ENCODE measurements around the gene ATG9A. TPM values are rescaled to one million over a fixed set of nuclear protein-coding genes. Genes with fewer than 3 reads are reported as not detected.

ATG9A gene
- total and polyA plus RNA-seq, 9 of the 15 experiments (the other 6 are each of a cell fraction or from before 2014, with no cell fraction given), result 0.25 to 65.6 (median 23.4) TPM

GRCh38 chr2:219206328-219207133 lies 22.9 kb downstream of the ATG9A start, which contains the start of gene ZFAND2B (continued):
- TF ChIP-seq TAF1 (IDR thresholded peaks at IDR 0.05; ENCODE audit: control insufficient read depth, extremely low read depth, insufficient read depth, low read length, severe bottlenecking) (peak; percentile 87), BRCA1 (IDR thresholded peaks at IDR 0.05) (no peak), BRCA1 (CRISPR knock-in tag; IDR thresholded peaks at IDR 0.05) (no peak), ZNF655 (CRISPR knock-in tag; IDR thresholded peaks at IDR 0.05) (no peak), KDM5B (IDR thresholded peaks at IDR 0.05; ENCODE audit: insufficient replicate concordance, low read depth, low read length) (peak; percentile 91), IRF2 (CRISPR knock-in tag; IDR thresholded peaks at IDR 0.05) (no peak), CREM (IDR thresholded peaks at IDR 0.05; ENCODE audit: low read depth) (peak; percentile 89), ZNF79 (CRISPR knock-in tag; IDR thresholded peaks at IDR 0.05; ENCODE audit: low read depth) (no peak), NR1H2 (CRISPR knock-in tag; IDR thresholded peaks at IDR 0.05) (no peak), ATF2 (CRISPR knock-in tag; IDR thresholded peaks at IDR 0.05) (no peak), ZNF780A (CRISPR knock-in tag; IDR thresholded peaks at IDR 0.05) (no peak), LEF1 (IDR thresholded peaks at IDR 0.05) (no peak), DPF2 (IDR thresholded peaks at IDR 0.05) (0 out of 2 replicates have a peak, but pooled peaks have one; percentile 28), SUPT5H (IDR thresholded peaks at IDR 0.05) (peak; percentile 88), CREB1 (IDR thresholded peaks at IDR 0.05) (peak; percentile 83), CREB1 (CRISPR knock-in tag; IDR thresholded peaks at IDR 0.05) (peak; percentile 64; the same call in 1 of the 2 replicates), E2F6 (IDR thresholded peaks at IDR 0.05; ENCODE audit: borderline replicate concordance in 1 of 2, extremely low read depth in 1 of 2, insufficient read depth in 1 of 2, insufficient read length in 1 of 2, low read depth in 1 of 2, low read length in 1 of 2, poor library complexity in 1 of 2, severe bottlenecking in 1 of 2) (peak in 1 of 2 experiments; percentile 32), POLR2B (IDR thresholded peaks at IDR 0.05; ENCODE audit: low read depth, partially characterized antibody) (peak; percentile 87), NBN (IDR thresholded peaks at IDR 0.05; ENCODE audit: low read depth) (peak; percentile 70; the same call in 1 of the 2 replicates), GTF2E2 (tag; IDR thresholded peaks at IDR 0.05) (peak; percentile 73), BCLAF1 (IDR thresholded peaks at IDR 0.05; ENCODE audit: borderline replicate concordance in 1 of 2, control insufficient read depth in 1 of 2, low read depth in 2 of 2, low read length in 1 of 2) (no peak), POLR2A (conservative IDR thresholded peaks at IDR 0.05) (peak; percentile 90)
